ENCODE results near the gene MACROD1.

DNA sequence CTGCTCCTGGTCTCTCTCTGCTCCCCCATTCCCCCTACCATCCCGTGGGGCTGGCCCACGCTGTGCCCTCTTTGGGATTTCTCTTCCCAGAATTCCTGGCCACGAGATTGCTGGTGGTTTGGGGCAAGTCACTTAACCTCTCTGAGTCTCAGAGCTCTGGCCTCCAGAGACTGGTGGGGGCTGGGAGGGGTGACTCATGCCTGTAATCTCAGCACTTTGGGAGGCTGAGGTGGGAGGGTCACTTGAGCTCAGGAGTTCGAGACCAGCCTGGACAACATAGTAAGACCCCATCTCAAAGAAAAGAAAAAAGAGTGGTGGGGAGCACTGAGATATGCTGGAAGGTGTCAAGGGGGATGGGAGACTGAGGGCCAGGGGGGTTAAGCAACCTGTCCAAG, 161.3 kb downstream of the MACROD1 start:
- TF ChIP-seq, protein P1, sequence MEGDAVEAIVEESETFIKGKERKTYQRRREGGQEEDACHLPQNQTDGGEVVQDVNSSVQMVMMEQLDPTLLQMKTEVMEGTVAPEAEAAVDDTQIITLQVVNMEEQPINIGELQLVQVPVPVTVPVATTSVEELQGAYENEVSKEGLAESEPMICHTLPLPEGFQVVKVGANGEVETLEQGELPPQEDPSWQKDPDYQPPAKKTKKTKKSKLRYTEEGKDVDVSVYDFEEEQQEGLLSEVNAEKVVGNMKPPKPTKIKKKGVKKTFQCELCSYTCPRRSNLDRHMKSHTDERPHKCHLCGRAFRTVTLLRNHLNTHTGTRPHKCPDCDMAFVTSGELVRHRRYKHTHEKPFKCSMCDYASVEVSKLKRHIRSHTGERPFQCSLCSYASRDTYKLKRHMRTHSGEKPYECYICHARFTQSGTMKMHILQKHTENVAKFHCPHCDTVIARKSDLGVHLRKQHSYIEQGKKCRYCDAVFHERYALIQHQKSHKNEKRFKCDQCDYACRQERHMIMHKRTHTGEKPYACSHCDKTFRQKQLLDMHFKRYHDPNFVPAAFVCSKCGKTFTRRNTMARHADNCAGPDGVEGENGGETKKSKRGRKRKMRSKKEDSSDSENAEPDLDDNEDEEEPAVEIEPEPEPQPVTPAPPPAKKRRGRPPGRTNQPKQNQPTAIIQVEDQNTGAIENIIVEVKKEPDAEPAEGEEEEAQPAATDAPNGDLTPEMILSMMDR (IDR thresholded peaks at IDR 0.05) = no peak
- no peak for TF ChIP-seq POLR2A (IDR thresholded peaks at IDR 0.05; ENCODE audit: low read depth)
- no peak for TF ChIP-seq POLR2AphosphoS5 (IDR thresholded peaks at IDR 0.05)

All from esophagus muscularis mucosa (tissue), 3 donors.